ENCODE measurements around the gene PDZD7.

PDZD7 gene

GRCh38 chr10:100960251-100960650 is 70.7 kb downstream of the PDZD7 start:
- no peak for DNase-seq
